ENCODE measurements around the gene TNFAIP3. TPM values are rescaled to one million over a fixed set of nuclear protein-coding genes. Genes with fewer than 3 reads are reported as not detected.

The TNFAIP3 gene
- total RNA-seq, 2 experiments from 2014 or later = 214 to 222 TPM

Other genes with a start within 250 kb of the TNFAIP3 start
- 1 to 10 TPM; 2.0 to 2.1 TPM for gene PERP, start 240.2 kb downstream of the TNFAIP3 start, total RNA-seq